ENCODE measurements around the gene FLT3LG. TPM values are rescaled to one million over a fixed set of nuclear protein-coding genes. Genes with fewer than 3 reads are reported as not detected.

FLT3LG gene
- total RNA-seq, 1 experiment from 2014 or later: 0.18 TPM

GRCh38 chr19:49506575-49507105, 32.6 kb downstream of the FLT3LG start:
- H3K27ac ChIP-seq (ENCODE audit: low read length): no peak overlapping the region
- H3K27me3 ChIP-seq (ENCODE audit: low read length): no peaks in the 10 kb centered on the region
- POLR2A ChIA-PET (ENCODE audit: unreplicated experiment): interaction anchor here (0.5 kb wide), 1 partner anchor 73 kb away, joined by 5 read pairs; no protein-coding TSS in a partner anchor
- no peaks in the 10 kb centered on the region for H3F3A ChIP-seq (ENCODE audit: low read length, unreplicated experiment)
- CTCF ChIA-PET: interaction anchor here (1.1 kb wide), 1 partner anchor 40 kb away, joined by 9 read pairs; no protein-coding TSS in a partner anchor
- no peaks in the 10 kb centered on the region for H3K9me2 ChIP-seq (replicated peaks; ENCODE audit: low read length)
- H3K9ac ChIP-seq (ENCODE audit: low read length): no peak overlapping the region
- H3K36me3 ChIP-seq (ENCODE audit: low read depth, low read length): no peaks in the 10 kb centered on the region
- no peaks in the 10 kb centered on the region for H4K20me1 ChIP-seq (ENCODE audit: low read length)
- intact Hi-C loops (cut with micrococcal nuclease): no loop called here
- H3K79me2 ChIP-seq (ENCODE audit: low read length): no peaks in the 10 kb centered on the region
- H2AFZ ChIP-seq (ENCODE audit: low read length): no peak overlapping the region
- no peak overlapping the region for H3K4me2 ChIP-seq (ENCODE audit: low read length)
- peaks cover 3% of the 10 kb centered on the region; the same call in 1 of the 2 replicates for H3K4me1 ChIP-seq (ENCODE audit: insufficient read depth, low read length)
- H3K9me3 ChIP-seq (ENCODE audit: low read length): no peaks in the 10 kb centered on the region
- no peak overlapping the region for H3K4me3 ChIP-seq (ENCODE audit: low read length)
- no TSS peak for BruUV-seq (replicated peaks)
- TF ChIP-seq EZH2 (IDR thresholded peaks at IDR 0.05; ENCODE audit: low read length, unreplicated experiment): no peak
- peak; percentile 95 for TF ChIP-seq CTCF (conservative IDR thresholded peaks at IDR 0.05; ENCODE audit: low read depth, low read length)
- ATAC-seq (peak; percentile 49), DNase-seq (peak; percentile 83)

- DNase-seq: no peak
- POLR2A ChIA-PET (ENCODE audit: unreplicated experiment): no interaction called here
- Histone ChIP-seq H3K27me3 (ENCODE audit: low read length) (no peaks in the 10 kb centered on the region), H3K36me3 (ENCODE audit: low read depth, low read length) (no peaks in the 10 kb centered on the region), H3K9me3 (ENCODE audit: low read length) (no peaks in the 10 kb centered on the region), H4K20me1 (ENCODE audit: low read length) (no peaks in the 10 kb centered on the region), H3K79me2 (ENCODE audit: low read length) (no peaks in the 10 kb centered on the region), H3K4me3 (ENCODE audit: low read length) (no peak overlapping the region), H3K4me1 (ENCODE audit: insufficient read depth, low read length) (peaks cover 7% of the 10 kb centered on the region), H3K27ac (ENCODE audit: low read length) (no peak overlapping the region), H2AFZ (ENCODE audit: low read length) (no peak overlapping the region), H3K4me2 (ENCODE audit: low read length) (no peak overlapping the region), H3K9ac (ENCODE audit: low read length) (no peak overlapping the region), H3F3A (ENCODE audit: low read length, unreplicated experiment) (no peaks in the 10 kb centered on the region), H3K9me2 (replicated peaks; ENCODE audit: low read length) (no peaks in the 10 kb centered on the region)
- ATAC-seq: no peak
- BruUV-seq (replicated peaks): no TSS peak
- TF ChIP-seq EZH2phosphoT487 (IDR thresholded peaks at IDR 0.05; ENCODE audit: borderline replicate concordance, low read length) (no peak), EZH2 (IDR thresholded peaks at IDR 0.05; ENCODE audit: low read length, unreplicated experiment) (no peak), CTCF (conservative IDR thresholded peaks at IDR 0.05; ENCODE audit: low read depth, low read length) (no peak)
- CTCF ChIA-PET: no interaction called here
- intact Hi-C loops (cut with micrococcal nuclease): no loop called here
Measured at GRCh38 chr19:49507803-49508494, 33.9 kb downstream of the FLT3LG start.
